Endometrial microvascular endothelial cells (primary cell): Measurements from ENCODE around the gene WWOX. TPM values are rescaled to one million over a fixed set of nuclear protein-coding genes. Genes with fewer than 3 reads are reported as not detected.

Experiments used
- in situ Hi-C: cut with HindIII; loops from 2 replicates; pipeline ENCODE4 v1.10.0; 2017; ENCODE audit warnings: low sequenced_read_pairs, low pct_unique_long_range_greater_than_20kb; ENCODE audit errors: inconsistent ontology term
- total RNA-seq: library from RNA; depleted of rRNA; stranded (reverse); fragments of >200 nt; gene quantifications from one replicate; pipeline ENCODE4 v1.2.3, GENCODE V29; 2015; ENCODE audit errors: inconsistent ontology term

WWOX gene
- total RNA-seq, 1 donor from 2014 or later, result 6.4 TPM

- in situ Hi-C loops, result no loop called here
Observed at GRCh38 chr16:78134944-78135619, 35.6 kb downstream of the WWOX start.

- in situ Hi-C loops, result no loop called here
Observed at GRCh38 chr16:78137179-78137578, 37.7 kb downstream of the WWOX start.

- in situ Hi-C loops, result no loop called here
Observed at GRCh38 chr16:78137782-78138616, 38.5 kb downstream of the WWOX start.

- in situ Hi-C loops, result no loop called here
Observed at GRCh38 chr16:78140818-78141466, 41.5 kb downstream of the WWOX start.

GRCh38 chr16:78142788-78143187 is 43.3 kb downstream of the WWOX start:
- in situ Hi-C loops, result no loop called here

- in situ Hi-C loops, result no loop called here
Observed at GRCh38 chr16:78146807-78147206, 47.4 kb downstream of the WWOX start.

GRCh38 chr16:78147911-78148401 is 48.5 kb downstream of the WWOX start:
- in situ Hi-C loops, result no loop called here

- in situ Hi-C loops, result no loop called here
Observed at GRCh38 chr16:78150233-78150632, 50.8 kb downstream of the WWOX start.

- in situ Hi-C loops, result no loop called here
Observed at GRCh38 chr16:78154729-78155461, 55.4 kb downstream of the WWOX start.

GRCh38 chr16:78155791-78156345 is 56.4 kb downstream of the WWOX start:
- in situ Hi-C loops, result no loop called here

- in situ Hi-C loops, result no loop called here
Observed at GRCh38 chr16:78161023-78161729, 61.7 kb downstream of the WWOX start.

- in situ Hi-C loops, result no loop called here
Observed at GRCh38 chr16:78163772-78164670, 64.6 kb downstream of the WWOX start.

- in situ Hi-C loops, result no loop called here
Observed at GRCh38 chr16:78170494-78170933, 71.1 kb downstream of the WWOX start.

GRCh38 chr16:78175287-78175686 is 75.8 kb downstream of the WWOX start:
- in situ Hi-C loops, result no loop called here

GRCh38 chr16:78176435-78176834 is 77.0 kb downstream of the WWOX start:
- in situ Hi-C loops, result no loop called here

- in situ Hi-C loops, result no loop called here
Observed at GRCh38 chr16:78177218-78177617, 77.8 kb downstream of the WWOX start.

- in situ Hi-C loops, result no loop called here
Observed at GRCh38 chr16:78177987-78178386, 78.5 kb downstream of the WWOX start.
